ENCODE results near the gene USP35.

- no peak for TF ChIP-seq CTCF (IDR thresholded peaks at IDR 0.05; ENCODE audit: low read depth, low read length)
- no peak for TF ChIP-seq POLR2A (IDR thresholded peaks at IDR 0.05; ENCODE audit: extremely low read depth, insufficient read length)
- no peak for TF ChIP-seq MAX (IDR thresholded peaks at IDR 0.05; ENCODE audit: low read depth, low read length)
- no peak for TF ChIP-seq MYC (IDR thresholded peaks at IDR 0.05; ENCODE audit: low read depth, low read length)
These were observed 71.2 kb downstream of the USP35 start for GRCh38 chr11:78259777-78260487.

All from NB4 (cell line).